Fibroblast of skin of back (primary cell): ENCODE measurements around the gene ARSA. TPM values are rescaled to one million over a fixed set of nuclear protein-coding genes. Genes with fewer than 3 reads are reported as not detected.
"Not testable (repeated sequence)": the region's sequence is repeated elsewhere in the genome, so short reads cannot be mapped to it uniquely, and the experiment has no call there.

ENCODE experiments used
- DNase-seq: peaks from one replicate; pipeline ENCODE4 v3.0.0-alpha.2; 2013
- polyA plus RNA-seq, 2 experiments: library from polyadenylated mRNA; unstranded; fragments of 120-200 nt; gene quantifications; one replicate each; pipeline ENCODE4 v1.2.1, GENCODE V29; 2013; ENCODE audit not compliant: insufficient read length in 2 of 2

Gene ARSA
- 30.5 TPM for polyA plus RNA-seq (2013, experiment 1 of 2; ENCODE audit: insufficient read length)
- 32.3 TPM for polyA plus RNA-seq (2013, experiment 2 of 2; ENCODE audit: insufficient read length)

DNA sequence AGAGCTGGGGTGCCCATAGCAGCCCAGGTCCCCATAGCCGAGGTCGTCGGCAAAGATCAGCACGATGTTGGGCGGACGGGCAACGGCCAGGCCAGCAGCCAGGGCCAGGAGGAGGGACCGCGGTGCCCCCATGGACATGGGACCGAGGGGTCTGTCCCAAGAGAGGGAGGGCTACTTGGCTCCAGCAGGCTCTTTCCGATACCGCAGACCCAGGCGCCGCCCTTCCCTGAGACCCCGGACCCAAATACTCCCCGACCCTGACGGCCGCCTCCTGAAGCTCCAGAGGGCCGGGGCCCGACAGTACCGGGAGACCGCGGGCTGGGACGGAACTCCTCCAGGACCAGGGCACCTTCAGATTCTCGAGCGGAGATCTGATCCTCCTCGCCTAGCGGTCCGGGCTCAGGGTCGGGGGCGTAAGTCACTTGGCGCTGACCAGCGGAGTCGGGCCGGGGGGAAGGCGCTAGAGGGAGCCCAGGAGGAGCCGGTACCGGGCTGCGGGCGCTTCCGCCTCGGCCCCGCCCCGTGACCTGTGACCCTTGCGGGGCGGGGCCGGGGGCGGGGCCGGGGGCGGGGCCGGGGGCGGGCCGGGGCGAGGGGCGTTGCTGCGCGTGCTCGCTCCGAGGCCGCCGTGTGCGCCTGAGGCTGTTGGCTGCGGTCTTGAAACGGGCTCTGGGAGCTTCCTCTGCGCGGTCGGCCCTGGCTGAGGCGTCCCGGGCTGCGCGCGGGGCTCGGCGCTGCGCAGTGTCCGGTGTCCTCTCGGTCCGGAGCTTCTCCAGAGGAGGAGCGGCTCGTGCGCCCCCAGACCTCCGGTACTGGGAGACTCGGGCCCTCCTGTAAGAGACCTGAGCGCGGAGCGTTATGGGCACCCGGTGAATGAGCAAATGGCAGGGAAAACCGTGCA, at the start of gene ARSA:
Gene ARSA, minus strand, starts transcription at position 511 of the 901 bp plus-strand sequence. Its CDS starts 373 bp downstream, at position 138.
- peak; percentile 84 for DNase-seq

DNA sequence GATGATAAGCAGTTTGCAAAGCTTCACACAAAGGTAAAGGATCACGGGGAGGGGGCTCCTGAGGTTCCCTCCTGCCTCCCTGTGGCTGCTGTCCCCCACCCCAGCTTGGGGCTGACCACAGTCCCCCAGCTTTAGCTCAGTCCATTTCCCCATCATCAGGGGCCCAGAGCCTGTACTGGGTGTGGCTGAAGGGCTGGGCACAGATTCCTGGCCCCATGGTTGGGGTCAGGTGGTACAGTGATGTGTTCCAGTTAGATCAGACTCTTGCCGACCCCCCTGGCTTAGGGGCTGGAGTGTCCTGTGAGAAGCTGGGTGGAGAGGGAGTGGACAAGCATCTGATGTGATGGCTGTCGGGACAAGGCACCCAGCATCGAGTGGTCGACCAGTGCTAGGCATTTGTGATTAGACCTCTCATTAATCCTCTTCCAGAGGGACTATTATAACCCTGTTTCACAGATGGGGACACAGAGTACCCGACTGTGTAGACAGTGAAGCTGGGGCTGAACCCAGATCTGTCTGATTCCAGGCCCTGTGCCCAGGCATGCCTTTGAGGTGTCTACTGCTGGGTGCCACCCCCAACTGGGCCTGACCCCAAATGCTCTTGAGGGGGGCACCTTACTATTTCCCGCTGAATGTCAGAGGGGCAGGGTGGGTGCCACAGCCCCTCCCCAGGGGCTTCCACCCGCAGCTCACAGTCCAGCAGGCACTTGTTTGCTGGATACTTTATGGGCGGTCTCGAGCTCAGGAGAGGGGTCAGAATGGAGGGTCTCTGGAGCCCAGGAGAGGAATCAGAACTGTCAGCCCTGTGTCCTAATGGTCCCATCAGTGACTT, 48.9 kb upstream of the ARSA start:
- no peak for DNase-seq

DNA sequence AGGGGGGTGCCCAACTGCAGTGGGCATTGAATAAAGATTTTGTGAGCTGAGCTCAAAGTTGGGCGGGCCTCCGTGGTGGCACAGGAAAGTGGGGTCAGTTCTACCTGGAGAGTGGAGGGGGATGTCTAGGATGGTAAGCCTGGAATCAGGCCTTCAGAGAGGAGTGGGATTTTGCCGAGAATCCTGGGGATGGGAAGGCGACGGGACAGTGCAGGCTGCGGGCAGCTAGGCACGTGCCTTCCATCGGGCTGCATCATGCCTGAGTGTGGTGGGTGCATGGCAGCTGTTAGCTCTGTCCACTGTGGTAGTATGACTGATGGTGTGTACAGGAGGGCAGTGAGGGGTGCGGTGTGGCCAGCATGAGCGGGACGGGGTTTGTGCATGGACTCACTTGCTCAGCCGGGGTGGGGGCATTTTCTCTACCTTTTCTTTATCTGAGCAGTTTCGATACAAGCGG, 48.3 kb upstream of the ARSA start:
- no peak for DNase-seq

DNA sequence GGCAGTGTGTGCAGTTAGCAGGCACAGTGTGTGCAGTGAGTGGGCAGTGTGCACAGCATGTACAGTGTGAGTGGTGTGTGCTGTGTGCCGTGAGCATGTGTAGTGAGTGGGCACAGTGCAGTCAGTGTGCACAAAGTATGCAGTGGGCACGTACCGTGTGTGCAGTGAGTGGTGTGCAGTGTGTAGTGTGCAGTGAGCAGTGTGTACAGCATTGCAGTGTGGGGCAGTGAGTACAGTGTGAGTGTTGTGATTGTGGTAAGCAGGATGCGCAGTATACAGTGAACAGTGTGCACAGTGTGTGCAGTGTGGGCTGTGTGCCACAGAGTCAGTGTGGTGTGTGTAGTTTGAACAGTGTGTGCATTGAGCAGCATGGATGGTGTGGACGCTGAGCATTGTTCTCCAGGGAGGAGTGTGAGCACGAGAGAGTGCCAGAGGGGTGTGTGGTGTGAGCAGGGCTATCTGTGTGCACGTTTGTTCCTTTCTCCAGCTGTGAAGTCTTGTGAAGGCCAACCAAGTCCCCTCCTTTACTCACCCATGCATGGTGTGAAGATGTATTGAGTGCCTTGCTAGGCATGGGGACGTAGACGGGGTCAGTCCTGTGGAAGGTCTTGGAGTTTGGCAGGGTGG, 47.7 kb upstream of the ARSA start:
- no peak for DNase-seq

DNA sequence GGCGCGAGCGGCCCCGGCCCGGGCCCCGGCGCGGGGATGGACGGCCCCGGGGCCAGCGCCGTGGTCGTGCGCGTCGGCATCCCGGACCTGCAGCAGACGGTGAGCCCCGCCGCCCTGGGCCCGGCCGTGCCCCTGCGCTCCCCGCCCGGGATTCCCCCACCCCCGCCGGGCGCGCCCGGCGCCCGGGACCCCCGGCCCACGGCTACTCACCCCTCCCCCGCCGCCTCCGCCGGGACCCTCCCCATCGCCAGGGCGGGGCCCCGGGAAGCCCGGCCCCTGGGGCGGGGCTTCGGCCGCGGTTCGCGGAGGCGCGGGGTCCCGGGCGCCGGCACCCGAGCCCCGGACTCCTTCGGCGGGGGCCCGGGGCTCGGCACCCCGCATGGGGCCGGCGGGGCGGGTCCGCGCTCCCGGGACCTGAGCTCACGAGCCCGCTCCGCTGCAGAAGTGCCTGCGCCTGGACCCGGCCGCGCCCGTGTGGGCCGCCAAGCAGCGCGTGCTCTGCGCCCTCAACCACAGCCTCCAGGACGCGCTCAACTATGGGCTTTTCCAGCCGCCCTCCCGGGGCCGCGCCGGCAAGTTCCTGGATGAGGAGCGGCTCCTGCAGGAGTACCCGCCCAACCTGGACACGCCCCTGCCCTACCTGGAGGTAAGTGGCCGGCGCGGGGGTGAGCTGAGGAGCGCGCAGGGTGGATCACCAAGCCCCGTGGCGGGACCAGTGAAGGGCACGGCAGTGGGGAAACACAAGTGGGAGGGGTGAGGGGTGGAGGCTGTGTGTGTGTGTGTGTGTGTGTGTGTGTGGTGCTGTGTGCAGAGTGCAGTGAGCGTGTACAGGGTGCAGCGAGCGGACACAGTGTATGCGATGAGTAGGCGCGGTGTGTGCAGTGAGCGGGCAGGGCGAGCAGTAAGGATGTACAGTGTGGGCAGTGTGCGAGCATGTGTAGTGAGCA, 46.9 kb upstream of the ARSA start:
- DNase-seq = peak; percentile 25

DNA sequence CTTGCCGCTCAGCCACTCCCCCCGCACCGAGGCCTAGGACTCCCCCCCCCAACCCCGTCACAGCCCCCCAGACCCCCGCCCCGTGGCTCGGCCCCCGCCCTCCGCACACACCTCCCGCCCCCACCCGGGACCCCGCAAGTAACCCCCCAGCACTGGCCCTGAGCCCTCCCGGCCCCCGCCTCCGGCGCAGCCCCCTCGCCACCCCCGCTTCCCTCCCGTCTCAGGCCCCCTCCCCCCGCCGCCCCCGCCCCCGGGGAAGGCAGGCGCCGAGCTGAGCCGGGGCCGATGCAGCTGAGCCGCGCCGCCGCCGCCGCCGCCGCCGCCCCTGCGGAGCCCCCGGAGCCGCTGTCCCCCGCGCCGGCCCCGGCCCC, 46.2 kb upstream of the ARSA start:
- no peak for DNase-seq

DNA sequence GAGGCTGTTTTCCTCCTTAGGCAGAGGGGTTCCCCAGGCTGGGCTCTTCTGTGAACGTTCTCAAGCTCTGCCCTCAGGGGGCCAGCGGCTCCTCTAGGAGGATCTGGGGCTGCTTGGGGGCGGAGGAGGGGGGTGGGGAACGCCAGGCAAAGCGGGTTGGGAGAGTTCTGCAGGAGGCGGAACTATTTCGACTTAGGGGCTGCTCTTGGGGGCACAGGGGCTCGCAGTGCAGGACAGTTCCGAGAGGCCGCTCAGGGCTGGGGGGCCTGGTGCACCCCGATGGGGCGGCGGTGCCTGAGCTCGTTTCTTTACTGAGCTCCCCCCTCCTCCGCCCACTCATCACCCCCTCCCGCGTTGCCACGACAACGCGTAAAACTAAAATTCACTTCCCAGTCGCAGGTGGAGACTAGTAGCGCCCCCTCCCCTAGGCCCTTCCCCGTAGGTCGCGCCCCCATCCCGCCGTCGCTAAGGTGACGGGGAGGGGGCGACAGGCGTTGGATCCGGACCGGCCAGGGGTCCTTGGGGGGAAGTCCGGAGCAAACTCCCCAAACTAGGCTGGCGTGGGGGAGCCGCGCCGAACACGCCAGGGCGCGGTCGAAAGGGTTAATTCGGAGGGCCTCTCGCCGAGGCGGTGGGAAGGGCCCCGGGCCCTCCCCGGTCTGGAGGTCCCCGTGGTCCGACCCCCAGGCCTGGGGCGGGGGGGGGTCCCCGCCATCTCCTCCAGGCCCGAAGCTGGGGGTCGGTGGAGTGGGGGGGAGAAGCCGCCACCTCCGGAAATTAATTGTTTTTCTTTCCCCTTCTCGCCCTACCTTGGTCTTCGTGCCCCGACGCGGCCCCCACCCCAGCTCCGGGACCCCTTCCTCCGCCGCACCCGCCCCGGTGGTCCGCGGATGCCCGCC, 45.5 kb upstream of the ARSA start:
- DNase-seq = no peak

DNA sequence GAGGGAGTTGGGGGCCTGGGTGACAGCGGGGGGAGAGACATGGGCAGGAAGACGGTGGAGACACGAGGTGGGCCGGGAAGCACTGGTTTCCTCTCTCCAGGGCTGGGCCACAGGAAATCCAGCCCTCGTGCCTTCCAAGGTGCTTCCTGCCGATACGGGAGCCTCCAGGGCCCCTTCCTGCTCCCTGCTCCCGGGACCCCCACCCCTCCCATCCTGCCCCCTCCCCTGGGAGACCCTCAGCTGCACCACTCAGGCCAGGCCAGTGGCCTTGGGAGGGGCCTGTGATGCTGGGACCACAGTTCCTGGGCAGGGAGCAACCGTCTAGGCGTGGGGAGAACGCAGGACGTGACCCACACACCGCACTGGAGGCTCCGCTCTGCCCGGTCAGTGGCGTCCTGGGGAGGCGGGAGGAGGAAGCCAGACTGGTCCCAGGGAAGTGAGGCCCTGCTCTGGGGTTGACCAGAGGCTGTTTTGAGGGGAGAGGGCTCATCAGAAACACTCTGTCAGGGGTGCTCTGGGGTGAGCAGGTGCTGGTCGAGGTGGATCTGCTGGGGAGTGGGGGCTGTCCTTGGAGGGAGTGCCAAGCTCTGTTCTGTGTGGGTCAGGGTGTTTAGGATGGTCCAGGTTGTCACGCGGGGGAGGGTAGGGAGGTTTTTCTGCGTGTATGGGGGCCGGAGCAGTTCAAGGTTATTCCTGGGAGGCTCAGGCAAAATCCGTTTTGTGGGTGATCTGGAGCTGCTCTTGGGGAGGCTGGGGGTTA, 44.7 kb upstream of the ARSA start, which contains the start of gene SHANK3:
Gene SHANK3, plus strand, starts transcription at position 353 of the 760 bp plus-strand sequence.
- DNase-seq = no peak

DNA sequence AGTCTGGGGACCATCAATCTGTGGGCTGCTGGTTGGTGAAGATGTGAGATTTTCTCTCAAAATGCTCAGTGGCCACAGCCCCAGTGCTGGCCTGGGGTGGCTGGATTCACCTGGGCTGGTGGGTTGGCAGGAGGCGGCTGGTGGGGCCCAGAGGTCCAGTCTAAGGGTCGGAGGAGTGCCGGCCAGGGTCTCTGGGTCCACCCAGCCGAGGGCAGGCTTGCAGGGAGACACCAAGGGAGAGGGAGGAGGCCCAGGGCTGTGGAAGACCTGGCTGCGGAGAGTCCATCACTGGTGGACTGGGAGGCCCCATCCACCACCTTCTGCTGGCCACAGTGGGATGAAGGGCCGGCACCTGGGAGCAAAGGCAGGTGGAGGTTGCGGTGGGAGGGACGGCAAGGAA, 44.1 kb upstream of the ARSA start:
- no peak for DNase-seq

DNA sequence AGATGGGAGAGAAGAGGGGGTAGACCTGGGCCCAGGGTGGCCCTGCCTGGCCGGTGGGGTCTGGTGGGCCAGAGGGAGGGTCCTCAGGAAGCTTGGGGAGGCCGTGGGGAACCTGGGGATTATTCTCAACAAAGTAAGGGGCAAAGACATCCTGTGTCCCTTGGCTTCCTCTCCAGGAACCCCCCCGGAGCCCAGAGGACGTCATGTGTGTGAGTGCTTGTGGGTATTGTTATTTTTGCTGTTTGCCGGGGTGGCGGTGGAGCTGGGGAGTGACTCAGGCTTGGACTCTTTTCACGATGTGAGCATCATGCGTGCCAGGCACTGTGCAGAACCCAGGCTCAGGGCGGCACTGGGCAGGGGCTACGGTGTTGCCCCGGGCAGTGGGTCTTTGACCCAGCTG, 43.7 kb upstream of the ARSA start:
- DNase-seq = peak; percentile 44

DNA sequence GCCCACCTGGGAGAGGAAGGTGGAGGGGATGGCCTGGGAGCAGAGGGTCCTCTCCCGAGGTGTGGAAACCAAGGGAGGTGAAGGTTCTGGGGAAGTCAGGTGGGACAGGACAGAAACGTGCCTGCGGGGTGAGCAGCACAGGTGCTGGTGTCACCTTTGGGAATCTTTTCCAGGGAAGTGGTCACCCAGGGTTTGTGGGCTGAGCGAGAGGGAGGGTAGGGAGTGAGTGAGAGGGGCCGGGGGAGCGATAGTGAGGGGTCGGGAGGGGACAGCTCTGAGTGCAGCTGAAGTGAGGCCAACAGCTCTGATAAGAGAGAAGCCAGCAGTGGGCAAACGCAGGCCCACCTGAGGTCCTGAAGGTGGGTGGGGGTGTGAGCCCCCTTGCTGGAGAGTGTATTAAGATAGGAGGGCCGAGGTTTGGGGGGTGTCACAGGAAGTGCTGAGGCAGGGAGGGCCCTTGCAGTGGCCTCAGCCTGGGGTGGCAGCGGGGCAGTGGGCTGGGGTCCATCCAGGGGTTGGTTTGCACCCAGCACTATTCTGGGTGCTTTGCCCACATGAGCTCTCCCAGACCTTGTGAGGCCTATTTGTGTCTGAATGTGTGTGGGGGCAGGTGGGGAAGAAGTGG, 43.1 kb upstream of the ARSA start:
- no peak for DNase-seq

DNA sequence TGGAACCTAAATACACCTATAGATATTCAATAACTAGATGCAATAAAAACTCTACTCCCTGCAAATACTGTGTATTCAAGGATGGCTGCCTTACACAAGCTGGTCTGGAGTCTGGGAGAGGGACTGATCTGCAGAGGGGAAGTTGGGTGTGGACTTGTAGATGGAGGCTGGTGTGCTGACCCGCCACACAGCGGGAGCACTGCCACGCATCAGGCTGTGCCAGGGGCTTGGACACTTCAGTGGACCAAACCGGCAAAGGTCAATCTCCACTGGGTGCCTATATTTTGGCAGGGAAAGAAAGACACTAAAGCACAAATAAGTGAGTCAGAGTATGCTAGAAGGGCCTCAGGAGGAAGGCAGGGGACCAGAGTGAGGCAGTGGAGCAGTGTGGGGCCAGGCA, 42.6 kb upstream of the ARSA start:
- DNase-seq = no peak

DNA sequence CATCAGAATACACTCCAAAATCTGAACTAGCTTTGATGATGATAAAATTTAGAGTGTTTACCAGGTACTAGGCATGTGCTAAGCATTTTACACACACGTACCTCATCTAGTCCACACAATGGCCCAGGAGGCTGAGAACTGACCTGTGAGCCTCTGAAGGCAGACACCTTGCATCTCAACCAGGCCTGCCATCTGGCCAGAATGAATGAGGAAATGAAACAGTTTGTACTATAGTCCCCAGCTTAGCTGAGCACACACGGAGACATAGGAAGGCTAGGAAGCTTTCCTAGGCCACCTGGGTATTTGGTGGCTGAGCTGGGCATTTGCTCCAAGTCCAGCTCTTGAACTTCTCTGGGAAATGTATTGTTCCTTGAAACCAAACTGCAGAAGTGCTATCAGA, 37.8 kb upstream of the ARSA start:
- DNase-seq = no peak

DNA sequence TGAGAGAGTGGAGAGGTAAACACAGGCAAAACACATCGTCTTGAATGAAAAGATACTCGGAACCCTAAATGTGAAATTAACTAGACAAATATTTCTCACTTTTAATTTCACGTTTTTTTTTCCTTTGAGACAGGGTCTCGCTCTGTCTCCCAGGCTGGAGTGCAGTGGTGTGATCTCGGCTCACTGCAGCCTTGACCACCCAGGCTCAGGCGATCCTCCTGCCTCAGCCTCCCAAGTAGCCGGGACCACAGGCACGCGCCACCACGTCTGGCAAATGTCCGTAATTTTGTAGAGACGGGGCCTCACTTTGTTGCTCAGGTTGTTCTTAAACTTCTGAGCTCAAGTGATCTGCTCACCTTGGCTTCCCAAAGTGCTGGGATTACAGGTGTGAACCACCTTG, 37.3 kb upstream of the ARSA start:
- no peak for DNase-seq

DNA sequence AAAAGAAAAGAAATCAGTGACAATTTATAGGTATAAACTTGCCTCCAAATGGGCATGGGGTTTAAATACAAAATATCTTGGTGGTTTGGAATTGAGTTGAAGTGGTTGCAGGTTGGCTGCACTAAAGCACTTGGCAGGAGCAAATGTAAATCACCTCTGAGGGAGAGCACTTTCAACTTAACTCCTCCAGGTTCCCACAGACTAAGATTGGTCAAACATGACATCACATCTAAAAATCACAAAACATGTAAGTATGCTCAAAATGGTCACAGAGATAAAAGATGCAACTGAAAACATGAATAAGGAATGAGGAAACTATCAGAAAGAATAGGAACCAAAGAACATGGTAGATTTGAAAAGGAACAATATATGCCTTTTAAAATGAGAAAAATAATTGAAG, 32.4 kb upstream of the ARSA start:
- peak; percentile 27 for DNase-seq

DNA sequence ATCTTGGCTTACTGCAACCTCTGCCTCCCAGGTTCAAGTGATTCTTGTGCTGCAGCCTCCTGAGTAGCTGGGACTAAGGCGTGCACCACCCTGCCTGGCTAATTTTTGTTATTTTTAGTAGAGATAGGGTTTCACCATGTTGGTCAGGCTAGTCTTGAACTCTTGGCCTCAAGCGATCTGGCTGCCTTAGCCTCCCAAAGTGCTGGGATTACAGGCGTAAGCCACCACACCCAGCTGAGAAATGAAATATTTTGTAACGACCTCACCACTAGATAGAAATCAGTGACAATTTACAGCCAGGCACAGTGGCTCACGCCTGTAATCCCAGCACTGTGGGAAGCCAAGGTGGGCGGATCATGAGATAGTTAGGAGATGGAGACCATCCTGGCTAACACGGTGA, 31.8 kb upstream of the ARSA start:
- DNase-seq = not testable (repeated sequence)

DNA sequence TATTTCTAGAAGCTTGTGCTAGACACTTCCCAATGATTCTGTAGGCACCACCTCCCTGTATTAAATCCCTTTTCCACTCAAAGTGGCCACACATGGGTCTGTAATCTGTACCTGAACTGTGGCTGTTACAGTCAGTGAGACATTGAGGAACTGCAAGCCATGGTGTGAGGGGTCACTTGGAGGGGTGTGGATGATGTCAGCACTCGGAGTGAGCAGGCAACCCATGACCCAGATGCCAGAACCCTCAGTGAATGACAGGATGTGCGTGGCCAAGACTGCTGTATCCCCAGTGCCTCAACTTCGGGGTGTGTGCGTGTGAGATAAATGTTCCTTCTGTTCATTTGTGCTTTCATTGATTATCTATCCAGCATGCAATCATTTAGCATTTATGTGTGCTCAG, 30.0 kb upstream of the ARSA start:
- no peak for DNase-seq

DNA sequence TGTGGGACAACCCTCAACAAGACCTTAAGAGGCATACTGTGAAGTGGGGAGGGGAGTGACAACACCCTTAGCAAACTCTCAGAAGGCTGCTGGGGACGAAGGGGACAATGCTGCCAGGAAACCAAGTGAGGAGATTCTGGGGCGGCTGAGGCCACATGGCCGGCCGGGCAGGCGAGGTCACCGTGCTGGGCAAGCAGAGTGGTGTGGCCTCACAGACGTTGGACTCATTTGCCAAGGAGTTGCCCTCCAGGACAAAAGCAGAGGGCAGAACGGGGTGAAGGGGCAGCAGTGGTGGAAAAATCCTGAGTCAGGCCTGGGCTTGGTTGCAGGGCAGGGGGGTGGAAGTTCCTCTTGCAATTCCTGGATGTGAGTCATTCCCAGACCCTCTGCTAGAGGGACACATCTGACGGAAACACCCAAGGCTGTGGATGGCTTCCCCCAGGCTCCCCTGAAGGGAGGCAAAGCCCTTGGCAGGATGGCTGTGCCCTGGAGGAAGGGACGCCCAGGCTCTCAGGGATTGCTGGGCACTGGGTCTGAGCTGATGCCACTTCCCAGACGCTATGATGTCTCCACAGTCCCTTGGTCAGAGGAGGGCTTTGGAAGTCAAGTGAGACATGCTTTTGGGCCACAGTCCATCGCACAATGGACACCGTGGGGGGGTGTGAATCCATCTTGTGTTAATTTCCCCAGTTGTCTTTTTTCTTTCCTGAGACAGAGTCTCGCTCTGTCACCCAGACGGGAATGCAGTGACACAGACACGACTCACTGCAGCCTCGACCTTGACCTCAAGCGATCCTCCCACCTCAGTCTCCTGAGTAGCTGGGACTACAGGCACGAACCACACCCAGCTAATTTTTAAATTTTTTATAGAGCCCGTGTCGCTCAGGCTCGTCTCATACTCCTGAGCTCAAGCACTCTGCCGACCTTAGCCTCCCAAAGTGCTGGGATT, 28.4 kb upstream of the ARSA start:
- peak; percentile 84 for DNase-seq
